ENCODE data around the gene EIF2A. TPM values are rescaled to one million over a fixed set of nuclear protein-coding genes. Genes with fewer than 3 reads are reported as not detected.

Gene EIF2A
- total and polyA plus RNA-seq, 9 of the 15 experiments (the other 6 are each of a cell fraction or from before 2014, with no cell fraction given): 106 to 192 (median 168) TPM

DNA sequence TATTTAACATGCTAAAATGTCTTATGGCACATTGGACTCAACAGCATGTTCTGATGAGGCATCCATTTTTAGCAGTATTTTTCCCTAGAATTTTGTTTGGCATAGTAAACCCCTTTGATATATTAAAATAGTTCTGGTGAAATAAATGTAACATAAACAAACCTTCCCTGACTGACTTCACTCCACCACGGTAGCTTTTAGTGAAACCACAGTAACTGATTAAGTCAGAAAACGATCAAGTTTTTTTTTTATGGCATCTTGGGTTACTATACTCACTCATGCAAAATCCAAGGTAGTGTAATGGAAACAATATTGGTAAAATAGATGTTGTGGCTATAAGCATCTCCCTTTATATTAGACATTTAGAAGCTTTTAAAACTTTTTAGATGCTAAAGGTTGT lies 3.1 kb upstream of the EIF2A start (continued):
- TF ChIP-seq ZHX1 (conservative IDR thresholded peaks at IDR 0.05; ENCODE audit: low read length) (no peak), JUND (IDR thresholded peaks at IDR 0.05; ENCODE audit: borderline replicate concordance, low read depth, low read length) (no peak), JUND (tag; IDR thresholded peaks at IDR 0.05; ENCODE audit: borderline replicate concordance, low read depth, low read length) (no peak), PCBP2 (IDR thresholded peaks at IDR 0.05; ENCODE audit: low read depth, low read length, poor library complexity, severe bottlenecking) (no peak), BDP1 (IDR thresholded peaks at IDR 0.05; ENCODE audit: insufficient read depth, insufficient read length) (no peak), CHD2 (IDR thresholded peaks at IDR 0.05; ENCODE audit: low read depth, low read length) (no peak), ID3 (CRISPR knock-in tag; IDR thresholded peaks at IDR 0.05) (no peak), ID3 (tag; IDR thresholded peaks at IDR 0.05) (no peak), PRMT5 (CRISPR knock-in tag; IDR thresholded peaks at IDR 0.05) (no peak), ZNF696 (CRISPR knock-in tag; conservative IDR thresholded peaks at IDR 0.05) (no peak), GABPB1 (CRISPR knock-in tag; IDR thresholded peaks at IDR 0.05) (no peak), FOXJ3 (CRISPR knock-in tag; IDR thresholded peaks at IDR 0.05) (no peak)
